HG02970 (cell line): Measurements from ENCODE around the gene ARHGAP36.

Experiments used
- ATAC-seq: cut with Tn5 transposase; IDR thresholded peaks from one replicate; pipeline ENCODE4 v1.9.1; 2021; ENCODE audit warnings: mild to moderate bottlenecking, moderate library complexity, moderate number of reproducible peaks; ENCODE audit not compliant: unreplicated experiment, low FRiP score

ARHGAP36 gene, protein sequence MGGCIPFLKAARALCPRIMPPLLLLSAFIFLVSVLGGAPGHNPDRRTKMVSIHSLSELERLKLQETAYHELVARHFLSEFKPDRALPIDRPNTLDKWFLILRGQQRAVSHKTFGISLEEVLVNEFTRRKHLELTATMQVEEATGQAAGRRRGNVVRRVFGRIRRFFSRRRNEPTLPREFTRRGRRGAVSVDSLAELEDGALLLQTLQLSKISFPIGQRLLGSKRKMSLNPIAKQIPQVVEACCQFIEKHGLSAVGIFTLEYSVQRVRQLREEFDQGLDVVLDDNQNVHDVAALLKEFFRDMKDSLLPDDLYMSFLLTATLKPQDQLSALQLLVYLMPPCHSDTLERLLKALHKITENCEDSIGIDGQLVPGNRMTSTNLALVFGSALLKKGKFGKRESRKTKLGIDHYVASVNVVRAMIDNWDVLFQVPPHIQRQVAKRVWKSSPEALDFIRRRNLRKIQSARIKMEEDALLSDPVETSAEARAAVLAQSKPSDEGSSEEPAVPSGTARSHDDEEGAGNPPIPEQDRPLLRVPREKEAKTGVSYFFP

DNA sequence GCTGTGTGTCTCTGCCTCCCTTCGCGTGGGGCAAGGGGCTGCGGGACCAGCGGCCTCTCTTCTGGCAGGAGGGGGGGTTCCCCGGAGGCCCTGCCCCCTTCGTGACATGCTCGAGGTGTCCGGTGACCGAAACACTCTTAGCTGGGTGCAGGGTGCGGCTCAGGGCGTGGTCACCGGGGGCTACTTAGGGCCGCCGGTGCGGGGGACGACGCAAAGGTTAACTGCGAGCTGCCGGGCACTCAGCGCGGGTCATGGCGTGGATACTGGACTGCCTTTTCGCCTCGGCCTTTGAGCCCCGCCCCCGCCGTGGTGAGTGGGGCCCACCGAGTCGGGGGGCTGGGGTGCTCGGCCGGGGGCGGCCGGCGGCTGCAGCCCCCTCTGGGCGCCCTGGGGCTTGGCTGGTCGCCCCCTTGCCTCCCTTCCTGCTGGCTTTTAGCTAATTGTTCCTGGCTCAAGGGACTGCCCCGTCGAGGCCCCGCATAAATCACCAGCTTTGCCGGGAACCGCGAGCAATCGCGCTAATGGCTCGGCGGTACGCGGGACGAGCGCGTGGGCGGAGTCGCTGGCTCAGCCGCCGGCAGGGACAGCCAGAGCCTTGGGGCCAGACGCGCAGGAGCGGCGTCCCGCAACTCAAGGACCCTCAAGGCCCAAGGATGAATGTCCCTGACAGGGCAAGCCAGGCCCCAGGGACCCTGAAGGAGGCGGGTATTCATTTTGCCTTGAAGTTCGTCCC is at the start of gene ARHGAP36:
Gene ARHGAP36 (plus strand): TSS at position 211 of the 733 bp plus-strand sequence. CDS start 23,320 bp downstream, outside the sequence.
- ATAC-seq = no peak

DNA sequence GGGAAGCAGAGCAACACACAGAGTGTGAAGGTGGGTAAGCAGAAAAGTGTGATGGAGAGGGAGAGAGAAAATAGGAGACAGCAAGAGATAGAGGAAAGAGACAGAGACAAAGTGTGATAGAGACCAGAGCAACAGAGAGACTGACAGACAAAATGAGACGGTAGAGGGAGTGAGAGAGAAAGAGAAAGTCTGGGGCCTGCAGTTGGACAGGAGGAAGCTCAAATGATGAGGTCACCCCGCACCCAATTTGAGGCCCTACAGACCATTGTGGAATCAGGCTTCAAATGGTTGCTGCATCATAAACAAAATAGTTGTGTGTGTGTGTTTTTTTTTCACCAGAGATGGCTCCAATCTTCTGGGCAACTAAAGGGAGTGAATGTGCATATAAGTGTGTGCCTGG is 48.0 kb upstream of the ARHGAP36 start:
- no peak for ATAC-seq

DNA sequence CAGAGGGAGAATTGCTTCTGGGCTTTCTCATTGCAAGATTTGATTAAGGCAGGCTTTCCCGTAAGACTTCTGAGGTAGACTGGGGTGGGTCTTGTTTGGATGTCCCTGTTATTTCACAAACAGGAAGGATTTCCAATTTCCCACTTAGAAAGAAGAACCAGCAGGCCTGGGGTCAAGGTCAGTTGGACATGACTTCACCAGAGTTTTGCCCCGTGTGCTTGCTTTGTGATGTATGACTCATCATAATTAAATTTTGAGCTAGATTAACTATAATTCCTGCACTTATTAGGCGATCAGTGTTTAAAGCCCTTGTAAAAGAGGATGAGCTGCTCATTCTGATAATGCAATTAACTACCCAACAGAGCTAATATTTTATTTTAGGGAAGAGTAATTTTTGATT is 32.8 kb upstream of the ARHGAP36 start:
- no peak for ATAC-seq

DNA sequence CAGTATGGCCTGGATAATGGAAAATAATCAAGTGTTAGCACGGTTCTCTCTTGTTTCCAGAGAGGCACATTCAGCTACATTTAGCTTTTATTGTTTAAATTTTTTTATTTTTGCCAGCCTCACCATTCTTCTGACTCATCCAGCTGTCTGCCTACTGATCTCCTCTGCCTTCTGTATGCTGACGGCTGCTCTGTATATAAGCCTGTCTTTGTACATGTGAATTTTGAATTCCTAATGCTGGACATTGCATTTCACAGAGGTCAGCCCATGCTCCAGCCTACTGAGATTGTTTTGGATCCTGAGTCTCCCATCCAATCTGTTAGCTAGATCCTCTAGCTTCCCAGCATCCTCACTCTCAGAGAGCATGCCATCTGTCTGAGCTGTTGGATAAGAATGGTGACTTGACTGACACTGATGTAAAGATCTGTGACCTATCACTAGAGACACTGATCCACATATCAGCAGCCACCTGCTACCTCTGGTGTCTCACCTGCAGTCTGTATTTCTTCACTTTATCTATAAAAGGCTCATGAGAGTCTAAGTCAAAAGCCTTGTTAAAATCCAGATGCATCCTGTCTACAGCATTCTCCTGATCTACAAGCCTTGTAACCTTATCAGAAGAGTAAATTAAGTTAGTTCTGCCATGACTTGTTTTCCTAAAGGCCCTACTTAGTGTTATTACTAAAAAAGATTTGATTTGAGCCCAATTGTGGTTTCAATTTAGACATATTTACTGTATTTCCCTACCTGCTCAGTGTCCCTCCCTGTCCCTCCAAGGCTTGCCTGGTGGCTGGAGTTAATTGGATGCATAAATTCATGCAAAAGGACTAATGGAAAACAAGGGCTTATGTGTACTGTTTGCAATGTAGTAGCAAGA is 25.6 kb upstream of the ARHGAP36 start:
- ATAC-seq = no peak

DNA sequence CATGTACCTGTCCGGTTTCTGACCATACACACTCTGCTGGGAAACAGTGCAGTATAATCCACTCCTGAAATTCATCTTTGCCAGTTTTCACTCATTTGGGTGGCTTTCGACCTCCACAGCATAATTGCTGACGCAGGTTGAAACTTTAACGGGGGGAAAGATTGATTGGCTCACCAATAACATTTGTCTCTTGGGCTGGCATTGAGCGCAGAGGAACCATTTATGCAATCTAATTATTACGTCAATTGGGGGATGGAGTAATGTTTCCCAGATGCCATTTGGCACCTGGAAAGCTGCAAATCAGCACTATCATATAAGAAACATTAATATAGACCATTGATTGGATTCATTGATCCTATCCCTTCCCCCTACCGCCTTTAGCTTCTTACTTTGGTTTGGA is 24.1 kb upstream of the ARHGAP36 start:
- ATAC-seq = no peak

DNA sequence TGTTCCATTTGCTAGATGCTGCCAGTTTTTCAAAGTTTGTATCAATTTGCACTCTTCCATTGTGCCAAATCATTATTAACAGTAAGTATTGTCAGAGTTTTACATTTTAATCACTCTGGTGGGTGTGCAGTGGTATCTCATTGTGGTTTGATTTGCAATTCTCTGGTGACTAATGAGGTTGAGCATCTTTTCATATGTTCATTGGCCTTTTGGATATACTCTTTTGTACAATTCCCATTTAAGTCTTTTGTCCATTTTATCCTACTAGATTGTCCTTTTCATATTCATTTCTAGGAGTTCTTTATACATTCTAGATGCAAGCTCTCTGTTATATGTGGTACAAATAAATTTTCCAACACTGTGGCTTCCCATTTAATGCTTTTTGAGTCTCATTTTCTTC is 17.4 kb upstream of the ARHGAP36 start:
- ATAC-seq = no peak

DNA sequence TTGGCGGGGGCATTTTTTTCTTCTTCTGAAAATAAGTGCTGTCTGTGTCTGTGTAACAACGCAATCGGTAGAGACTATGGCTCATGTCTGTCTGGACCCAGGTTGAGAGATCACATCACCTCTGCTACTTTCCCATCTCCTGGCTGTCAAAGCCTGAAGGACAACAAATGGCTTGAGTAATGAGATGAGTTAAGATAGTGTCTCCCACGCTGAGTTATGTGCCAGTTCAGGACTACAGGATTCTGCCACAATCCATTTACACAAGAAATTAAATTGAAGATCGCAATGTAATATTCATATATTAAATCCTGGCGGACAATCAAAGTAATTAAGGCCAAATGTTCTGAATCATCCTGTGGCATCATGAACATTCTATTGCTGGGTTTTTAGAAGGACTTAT is 16.5 kb upstream of the ARHGAP36 start:
- ATAC-seq = no peak

DNA sequence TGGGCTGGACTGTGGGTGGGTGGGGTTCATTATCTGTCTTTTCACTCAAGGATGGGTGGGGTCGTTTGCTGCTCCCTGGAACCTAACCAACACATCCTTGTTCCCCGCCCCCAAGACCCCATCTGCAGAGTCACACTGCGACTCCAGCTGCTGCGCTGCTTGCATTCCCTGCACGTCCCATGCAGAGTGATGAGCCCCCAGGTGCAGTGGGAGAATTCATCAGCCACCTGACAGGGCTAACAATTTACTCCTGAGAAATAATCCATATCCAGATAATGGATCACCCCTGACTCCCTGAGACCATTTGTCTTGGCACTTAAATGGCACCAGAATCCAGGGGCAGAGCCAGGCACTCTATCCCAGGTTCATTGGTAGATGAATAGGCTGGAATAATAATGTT is 12.4 kb upstream of the ARHGAP36 start:
- ATAC-seq = no peak

DNA sequence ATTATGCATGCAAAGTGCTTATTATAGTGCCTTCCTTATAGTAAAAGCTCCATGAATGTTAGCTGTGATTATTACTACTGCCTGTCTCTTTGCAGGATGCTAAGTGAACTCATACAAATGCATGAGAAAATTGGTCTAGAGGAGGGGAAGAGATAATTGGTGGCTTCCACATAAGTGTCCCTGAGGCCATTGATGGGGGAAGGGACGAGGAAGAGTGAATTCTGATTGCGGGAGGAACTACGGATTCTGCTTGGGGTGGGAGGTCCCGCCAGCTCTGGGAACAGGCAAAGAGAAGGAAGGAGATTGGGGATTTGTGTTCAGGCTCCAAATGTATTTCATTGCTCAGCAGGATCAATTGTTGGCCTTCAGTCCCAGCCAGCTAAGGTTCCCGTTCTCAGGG is 11.6 kb upstream of the ARHGAP36 start:
- no peak for ATAC-seq

DNA sequence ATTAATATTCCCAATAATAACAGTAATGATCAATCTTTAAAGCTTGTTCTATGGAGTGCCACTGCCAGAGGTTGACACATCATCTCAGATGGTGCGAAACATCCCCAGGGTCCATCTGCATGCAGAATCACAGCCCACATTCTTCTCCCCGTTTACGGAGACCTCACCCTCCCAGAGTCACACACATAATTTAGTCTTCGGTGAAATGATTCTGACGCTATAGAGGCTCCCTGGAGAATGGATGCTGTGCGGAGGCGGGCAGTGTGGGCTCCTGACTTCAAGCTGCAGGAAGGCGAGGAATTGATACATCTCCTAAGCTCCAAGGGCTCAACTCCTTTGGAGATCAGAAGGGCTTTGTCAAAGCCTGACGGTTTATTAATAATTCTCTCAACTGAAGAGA is 11.0 kb upstream of the ARHGAP36 start:
- no peak for ATAC-seq

DNA sequence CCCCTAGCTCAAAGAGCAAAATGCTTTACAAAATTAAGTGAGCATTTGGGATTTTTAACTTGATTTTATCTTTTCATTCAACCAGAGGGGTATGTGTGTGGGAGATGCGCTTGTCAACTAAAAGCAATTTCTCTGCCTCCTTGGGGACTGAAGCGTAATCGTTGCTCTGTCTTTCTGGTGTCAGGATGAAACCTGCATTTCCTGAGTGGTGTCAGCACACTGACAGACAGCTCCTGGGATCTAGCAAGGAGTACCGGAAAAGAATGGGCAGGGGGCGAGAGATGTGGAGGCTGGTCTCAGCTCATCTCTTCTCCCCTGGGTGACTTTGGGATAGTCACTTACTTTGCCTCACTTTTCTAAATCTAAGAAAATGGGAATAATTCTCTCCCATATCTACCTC is 5.1 kb upstream of the ARHGAP36 start:
- no peak for ATAC-seq

DNA sequence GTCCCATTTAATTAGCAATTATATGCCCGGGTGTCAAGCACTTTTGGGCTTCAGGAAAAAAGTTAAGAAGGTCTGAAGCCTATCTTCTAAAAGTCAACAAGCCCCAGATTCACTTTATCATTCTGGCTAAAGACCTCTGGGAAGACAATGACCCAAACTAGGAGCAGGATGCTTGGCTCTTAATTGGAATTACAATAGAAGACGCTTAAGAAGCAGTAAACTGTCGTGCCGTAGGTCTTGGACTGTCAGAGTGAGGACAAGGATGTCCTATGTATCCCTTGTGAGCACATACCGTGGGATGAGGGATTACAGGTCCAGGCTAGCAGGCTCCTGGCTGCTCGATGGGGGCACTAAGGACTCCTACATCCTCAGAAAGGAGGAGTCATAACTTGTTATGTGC is 3.2 kb upstream of the ARHGAP36 start:
- no peak for ATAC-seq

DNA sequence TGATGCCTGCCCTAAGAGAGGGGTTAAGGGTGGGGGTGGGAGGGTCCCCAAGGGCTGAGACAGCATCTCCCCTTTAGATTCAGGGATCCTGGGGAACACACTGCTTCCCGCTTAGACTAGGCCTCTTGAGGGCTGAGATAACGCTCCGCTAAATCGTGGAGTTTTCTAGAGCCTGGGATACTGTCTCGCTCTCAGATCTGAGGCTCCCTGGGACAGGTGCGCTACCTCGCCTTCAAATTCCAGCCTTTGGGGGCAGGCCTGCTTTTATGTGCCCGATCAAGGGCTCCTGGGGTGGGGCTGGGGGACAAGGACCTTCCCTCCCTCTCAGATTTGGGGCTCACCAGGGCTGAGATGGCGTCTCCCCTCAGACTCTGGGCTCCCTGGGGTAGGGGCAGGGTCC is 440 bp upstream of the ARHGAP36 start:
- ATAC-seq = no peak

DNA sequence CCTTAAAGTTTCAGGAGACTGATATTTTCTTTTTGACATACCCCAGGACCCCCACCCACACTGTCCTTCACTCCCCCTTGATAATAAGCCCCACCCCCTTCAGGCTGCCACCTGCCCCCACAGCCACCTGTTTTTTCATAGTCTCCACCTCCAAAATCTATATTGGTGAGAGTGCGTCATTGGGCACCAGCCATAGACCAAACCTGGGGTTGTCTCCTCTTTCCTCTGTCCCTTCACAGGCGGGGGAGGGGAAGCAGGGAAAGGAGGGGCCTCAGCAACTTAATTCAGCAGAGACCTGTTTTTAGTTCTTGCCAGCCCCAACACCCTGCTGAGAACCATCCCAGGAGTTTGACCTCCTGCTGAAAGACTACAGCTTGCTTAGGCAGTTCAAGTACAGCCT is 1.1 kb downstream of the ARHGAP36 start:
- ATAC-seq = no peak

DNA sequence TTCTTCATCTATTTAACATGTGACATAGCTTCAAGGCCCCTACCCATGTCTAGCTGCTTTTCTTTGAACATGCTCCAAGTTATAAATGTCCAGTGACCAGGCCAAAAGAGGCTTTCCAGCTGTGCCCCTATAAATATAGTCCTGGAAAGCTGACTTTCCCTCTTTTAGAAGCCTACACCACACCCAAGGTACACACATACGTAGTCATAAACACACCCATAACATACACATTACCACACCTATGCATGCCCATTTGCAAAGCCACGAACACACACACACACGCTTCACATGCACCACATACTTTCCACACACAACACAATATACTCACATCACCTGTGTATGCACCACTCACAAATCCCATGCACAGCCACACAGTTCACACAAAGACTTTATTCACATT is 2.0 kb downstream of the ARHGAP36 start:
- no peak for ATAC-seq

DNA sequence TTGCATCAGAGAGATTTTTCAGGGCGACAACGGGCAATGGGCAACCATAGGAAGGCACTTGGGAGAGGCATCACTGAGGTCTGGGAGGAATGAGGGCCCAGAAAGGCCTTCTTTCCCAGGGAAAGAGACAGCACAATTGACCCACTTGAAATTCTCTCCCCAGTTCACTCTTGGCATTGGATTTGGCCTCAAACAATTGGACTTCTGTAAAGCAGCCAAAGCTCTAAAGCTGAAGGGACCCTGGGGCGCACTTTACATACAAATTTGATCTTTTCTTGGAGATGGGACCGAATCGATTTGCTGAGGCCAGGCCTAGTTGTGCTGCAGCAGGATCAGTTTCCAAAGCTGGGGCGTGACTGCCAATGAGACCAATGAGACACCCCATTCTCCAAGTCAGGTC is 3.2 kb downstream of the ARHGAP36 start:
- no peak for ATAC-seq

DNA sequence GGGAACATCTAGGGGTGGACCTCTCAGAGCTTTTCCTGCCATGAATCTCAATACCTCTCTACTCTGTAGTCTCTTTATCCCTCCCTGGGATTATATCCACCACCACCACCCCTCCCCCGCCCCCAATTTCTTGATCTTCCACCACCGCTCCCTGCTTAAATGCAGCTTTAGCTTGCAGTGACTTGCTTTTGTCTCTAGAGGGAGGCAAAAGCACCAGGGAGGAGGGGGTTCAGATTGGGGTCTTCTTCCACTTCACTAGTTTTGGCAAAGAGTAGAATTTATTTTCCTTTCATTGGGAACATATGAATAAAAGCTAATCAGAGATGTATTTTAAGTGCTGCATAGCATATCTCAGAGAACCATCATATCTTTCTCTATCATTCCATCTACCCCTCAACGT is 5.5 kb downstream of the ARHGAP36 start:
- ATAC-seq = no peak

DNA sequence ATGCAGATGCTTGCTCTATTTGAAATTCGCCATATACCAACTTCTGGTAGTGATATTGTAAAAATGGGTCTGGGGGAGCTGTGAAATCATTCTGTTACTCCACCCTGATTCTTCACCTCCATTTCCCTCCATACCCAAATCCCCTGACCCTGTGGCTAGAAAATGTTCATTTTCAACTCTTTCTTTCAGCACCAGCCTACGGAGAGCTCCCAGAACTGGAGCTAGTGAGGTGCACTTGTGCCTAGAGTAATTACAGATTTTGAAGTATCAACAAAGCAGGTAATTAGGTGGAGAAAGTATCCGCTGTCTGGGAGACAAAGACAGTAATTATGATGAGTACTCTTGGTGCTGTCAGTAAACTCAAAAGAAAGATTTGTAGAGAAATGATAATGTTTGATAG is 8.1 kb downstream of the ARHGAP36 start:
- ATAC-seq = no peak

DNA sequence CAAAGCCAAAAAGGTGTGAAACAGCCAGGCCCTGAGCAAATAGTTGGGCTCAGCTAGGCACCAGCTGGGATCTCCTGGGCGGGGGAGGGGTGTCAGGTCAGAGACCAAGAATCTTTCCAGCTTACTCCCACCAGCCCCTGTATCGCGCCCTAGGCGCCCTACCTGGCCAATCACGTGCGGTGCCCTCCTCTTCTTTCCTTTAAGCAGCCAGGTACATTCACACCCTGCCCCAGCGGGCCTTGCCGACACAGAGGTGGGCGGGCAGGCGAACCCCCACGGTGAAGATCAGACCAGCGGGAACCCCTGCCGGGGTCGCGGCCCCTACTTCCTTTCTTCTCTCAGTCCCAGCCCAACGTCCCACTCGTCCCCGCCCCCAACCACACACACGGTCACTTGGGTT is 9.1 kb downstream of the ARHGAP36 start:
- ATAC-seq = no peak

DNA sequence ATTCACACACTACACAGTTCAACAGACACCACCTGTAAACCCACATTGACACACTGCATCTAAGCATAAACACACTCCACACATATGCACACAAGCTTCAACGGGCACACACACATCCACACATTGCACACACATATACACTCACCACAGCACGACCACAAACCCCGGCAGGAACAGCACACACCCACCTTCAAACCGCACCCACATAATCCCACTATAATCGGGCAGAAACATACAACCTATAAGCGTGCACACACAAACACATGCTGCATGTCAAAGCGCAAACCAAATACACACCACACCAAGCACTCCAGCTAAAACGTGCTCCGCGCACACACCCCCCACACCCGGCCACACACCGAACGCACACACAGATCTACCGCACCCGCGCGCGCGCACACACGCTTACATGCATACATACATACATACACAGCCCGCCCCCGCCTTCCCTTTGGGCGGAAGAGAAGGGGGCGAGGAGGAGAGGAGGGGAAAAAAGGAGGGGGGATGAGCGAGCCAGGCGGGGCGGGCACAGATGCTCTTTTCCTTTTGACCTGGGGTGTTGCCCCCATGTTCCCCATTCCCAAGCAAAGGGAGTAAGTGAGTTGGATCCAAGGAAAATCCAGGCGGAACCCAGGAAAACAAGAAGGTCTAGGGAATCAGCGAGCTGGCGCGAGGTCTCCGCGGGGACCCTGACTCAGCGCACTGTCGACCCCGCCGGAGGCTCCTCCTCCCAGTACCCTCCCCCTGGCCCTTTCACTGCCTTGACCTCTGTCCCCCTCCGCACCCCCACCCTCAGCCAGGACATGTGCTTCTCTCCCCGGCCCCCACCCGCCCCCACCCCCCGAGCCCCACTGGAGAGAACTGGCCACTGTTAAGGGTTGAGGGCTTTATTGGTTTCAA is 9.9 kb downstream of the ARHGAP36 start:
- no peak for ATAC-seq
